Ovary (tissue), 3 donors: ENCODE measurements around the gene CGB8.

ENCODE experiments used
- POLR2A ChIP-seq: fragments of 450-650 bp; IDR thresholded peaks from one replicate; pipeline ENCODE4 v1.6.1; 2017; ENCODE audit warnings: antibody characterized with exemption, mild to moderate bottlenecking, moderate library complexity
- TF ChIP-seq, protein P1 (sequence below), 3 donors: fragments of 450-650 bp in 2 of 3; fragments of 200-600 bp in 1 of 3; IDR thresholded peaks; one replicate each; pipeline versions ENCODE4 v1.5.1 to v1.8.0; 2016 to 2022; ENCODE audit warnings: antibody characterized with exemption in 3 of 3, mild to moderate bottlenecking in 1 of 3
- donor health status: DM: no; HTN: no; CAD: no.

DNA sequence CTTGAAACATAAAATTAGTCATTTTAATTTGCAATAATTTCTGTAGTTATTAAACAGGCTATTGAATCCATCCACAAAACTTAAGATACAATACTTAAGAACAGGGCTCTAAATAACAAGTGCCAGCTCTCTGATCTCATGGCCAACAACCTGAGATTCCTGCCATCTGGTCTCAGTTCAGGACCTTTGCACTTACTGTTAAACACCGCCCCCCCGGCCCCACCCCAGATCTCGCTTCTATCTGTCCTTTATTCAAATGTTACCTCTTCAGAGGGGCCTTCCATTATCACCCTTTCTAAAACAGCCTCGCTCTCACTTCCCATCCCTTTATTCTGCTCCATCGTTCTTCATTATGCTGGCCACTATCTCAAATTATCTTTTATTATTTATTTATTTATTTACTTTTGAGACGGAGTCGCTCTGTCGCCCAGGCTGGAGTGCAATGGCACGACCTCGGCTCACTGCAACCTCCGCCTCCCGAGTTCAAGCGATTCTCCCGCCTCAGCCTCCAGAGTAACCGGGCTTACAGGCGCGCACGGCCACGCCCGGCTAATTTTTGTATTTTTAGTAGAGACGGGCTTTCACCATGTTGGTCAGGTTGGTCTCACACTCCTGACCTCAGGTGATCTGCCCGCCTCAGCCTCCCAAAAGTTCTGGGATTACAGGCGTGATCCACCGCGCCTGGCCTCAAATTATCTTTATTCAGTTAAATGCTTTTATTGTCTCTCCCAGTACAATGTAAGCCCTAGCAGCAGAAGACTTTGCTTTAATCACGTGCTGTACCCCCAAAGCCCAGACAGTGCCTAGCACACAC, 35.5 kb upstream of the CGB8 start:
- TF ChIP-seq, protein P1, sequence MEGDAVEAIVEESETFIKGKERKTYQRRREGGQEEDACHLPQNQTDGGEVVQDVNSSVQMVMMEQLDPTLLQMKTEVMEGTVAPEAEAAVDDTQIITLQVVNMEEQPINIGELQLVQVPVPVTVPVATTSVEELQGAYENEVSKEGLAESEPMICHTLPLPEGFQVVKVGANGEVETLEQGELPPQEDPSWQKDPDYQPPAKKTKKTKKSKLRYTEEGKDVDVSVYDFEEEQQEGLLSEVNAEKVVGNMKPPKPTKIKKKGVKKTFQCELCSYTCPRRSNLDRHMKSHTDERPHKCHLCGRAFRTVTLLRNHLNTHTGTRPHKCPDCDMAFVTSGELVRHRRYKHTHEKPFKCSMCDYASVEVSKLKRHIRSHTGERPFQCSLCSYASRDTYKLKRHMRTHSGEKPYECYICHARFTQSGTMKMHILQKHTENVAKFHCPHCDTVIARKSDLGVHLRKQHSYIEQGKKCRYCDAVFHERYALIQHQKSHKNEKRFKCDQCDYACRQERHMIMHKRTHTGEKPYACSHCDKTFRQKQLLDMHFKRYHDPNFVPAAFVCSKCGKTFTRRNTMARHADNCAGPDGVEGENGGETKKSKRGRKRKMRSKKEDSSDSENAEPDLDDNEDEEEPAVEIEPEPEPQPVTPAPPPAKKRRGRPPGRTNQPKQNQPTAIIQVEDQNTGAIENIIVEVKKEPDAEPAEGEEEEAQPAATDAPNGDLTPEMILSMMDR (IDR thresholded peaks at IDR 0.05) = no peak
- TF ChIP-seq POLR2A = no peak
